Activated CD8-positive, alpha-beta T cell treated with anti-CD3 and anti-CD28 coated beads for 36 hours (primary cell): ENCODE results near the gene TRIM47. TPM values are rescaled to one million over a fixed set of nuclear protein-coding genes. Genes with fewer than 3 reads are reported as not detected.
A peak's percentile ranks its signal among the peaks of the same experiment; 100 is the strongest.

Experiments
- ATAC-seq: fragments of 200-7000 bp; cut with Tn5 transposase; one replicate; pipeline ENCODE4 v1.10.0; 2021; ENCODE audit warnings: mild to moderate bottlenecking, moderate library complexity
- CTCF ChIA-PET: fragments of 350-600 bp; sonication (Branson Sonifier 250); formaldehyde crosslinking; loops from one replicate; lab custom pipeline; 2021; ENCODE audit warnings: antibody characterized with exemption; lab: Charles Lee
- POLR2A ChIA-PET: fragments of 350-600 bp; sonication (Branson Sonifier 250); formaldehyde crosslinking; loops from one replicate; lab custom pipeline; 2021; ENCODE audit warnings: antibody characterized with exemption; lab: Charles Lee
- DNase-seq: peaks from one replicate; pipeline ENCODE4 v3.0.0-alpha.2; 2020
- H3K27ac Mint-ChIP-seq: one replicate; pipeline ENCODE4 v1.8.0; 2021; ENCODE audit warnings: mild to moderate bottlenecking, mixed read lengths
- H3K27me3 Mint-ChIP-seq: one replicate; pipeline ENCODE4 v1.8.0; 2021; ENCODE audit warnings: mixed read lengths
- H3K36me3 Mint-ChIP-seq: one replicate; pipeline ENCODE4 v1.8.0; 2021; ENCODE audit warnings: low read depth, mixed read lengths
- H3K4me1 Mint-ChIP-seq: one replicate; pipeline ENCODE4 v1.8.0; 2021; ENCODE audit warnings: low read depth, mixed read lengths
- H3K4me3 Mint-ChIP-seq: one replicate; pipeline ENCODE4 v1.8.0; 2021; ENCODE audit warnings: mild to moderate bottlenecking, moderate library complexity, mixed read lengths
- H3K9me3 Mint-ChIP-seq: one replicate; pipeline ENCODE4 v1.8.0; 2021; ENCODE audit warnings: mixed read lengths
- intact Hi-C: fragments of 100-400 bp; cut with micrococcal nuclease; formaldehyde crosslinking; loops from one replicate; pipeline ENCODE4 v1.10.0; 2022
- total RNA-seq, 2 experiments: library from RNA; stranded (reverse); gene quantifications; one replicate each; pipeline ENCODE4 v1.2.3, GENCODE V29; 2021
- TF ChIP-seq, protein P1 (sequence below): fragments of 200-600 bp; IDR thresholded peaks from one replicate; pipeline ENCODE4 v1.8.0; 2022; ENCODE audit warnings: antibody characterized with exemption, mild to moderate bottlenecking

Gene TRIM47
- total RNA-seq, 2 experiments from 2014 or later, result 16.6 to 16.8 TPM

DNA sequence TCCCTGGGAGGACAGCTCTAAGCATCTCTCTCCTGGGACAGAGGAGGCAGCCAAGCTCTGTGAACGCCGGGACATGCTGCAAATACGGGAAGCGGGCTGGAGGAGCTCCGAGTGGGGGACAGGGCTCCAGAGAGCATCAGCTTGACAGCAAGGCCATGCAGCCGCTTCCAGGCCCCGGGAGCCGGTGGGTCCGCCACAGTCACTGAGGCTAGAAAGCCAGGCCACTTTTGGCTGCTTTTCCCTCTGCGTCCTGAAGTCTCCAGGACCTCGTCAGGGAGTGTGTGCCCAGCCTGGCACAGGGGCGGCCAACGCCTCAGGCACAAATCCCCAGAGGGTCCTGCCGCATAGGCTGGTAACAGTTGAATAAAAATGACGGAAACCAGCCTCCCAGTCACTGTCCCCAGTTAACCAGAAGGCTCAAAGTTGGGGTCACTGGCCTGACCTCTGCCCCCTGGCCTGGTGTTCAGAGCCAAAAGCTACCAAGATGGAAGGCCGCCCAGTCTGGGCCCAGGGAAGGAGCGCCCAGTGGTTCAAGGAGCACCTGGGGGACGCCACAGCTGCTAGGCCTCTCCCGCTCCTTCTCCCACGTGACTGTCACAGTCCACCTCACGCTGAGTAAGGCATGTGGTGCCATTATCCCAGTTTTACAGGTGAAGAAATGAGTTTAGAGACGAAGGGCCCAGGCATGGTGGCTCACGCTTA lies 21.5 kb upstream of the TRIM47 start:
- H3K4me1 Mint-ChIP-seq, result peaks cover 21% of the 10 kb centered on the region
- POLR2A ChIA-PET, result interaction anchor here (0.7 to 9.5 kb wide), 3 partner anchors 9 to 84 kb away, joined by 3 to 100 read pairs (median 3); partner anchors contain the start of gene TRIM47
- ATAC-seq (no peak), DNase-seq (no peak)
- no peaks in the 10 kb centered on the region for H3K9me3 Mint-ChIP-seq
- no peak overlapping the region for H3K27ac Mint-ChIP-seq
- no peak overlapping the region for H3K4me3 Mint-ChIP-seq
- CTCF ChIA-PET, result interaction anchor here (0.9 to 1.4 kb wide), 5 partner anchors 23 to 71 kb away, joined by 3 to 6 read pairs (median 3); no protein-coding TSS in a partner anchor
- peaks cover 33% of the 10 kb centered on the region for H3K36me3 Mint-ChIP-seq
- intact Hi-C loops, result no loop called here
- TF ChIP-seq, protein P1, sequence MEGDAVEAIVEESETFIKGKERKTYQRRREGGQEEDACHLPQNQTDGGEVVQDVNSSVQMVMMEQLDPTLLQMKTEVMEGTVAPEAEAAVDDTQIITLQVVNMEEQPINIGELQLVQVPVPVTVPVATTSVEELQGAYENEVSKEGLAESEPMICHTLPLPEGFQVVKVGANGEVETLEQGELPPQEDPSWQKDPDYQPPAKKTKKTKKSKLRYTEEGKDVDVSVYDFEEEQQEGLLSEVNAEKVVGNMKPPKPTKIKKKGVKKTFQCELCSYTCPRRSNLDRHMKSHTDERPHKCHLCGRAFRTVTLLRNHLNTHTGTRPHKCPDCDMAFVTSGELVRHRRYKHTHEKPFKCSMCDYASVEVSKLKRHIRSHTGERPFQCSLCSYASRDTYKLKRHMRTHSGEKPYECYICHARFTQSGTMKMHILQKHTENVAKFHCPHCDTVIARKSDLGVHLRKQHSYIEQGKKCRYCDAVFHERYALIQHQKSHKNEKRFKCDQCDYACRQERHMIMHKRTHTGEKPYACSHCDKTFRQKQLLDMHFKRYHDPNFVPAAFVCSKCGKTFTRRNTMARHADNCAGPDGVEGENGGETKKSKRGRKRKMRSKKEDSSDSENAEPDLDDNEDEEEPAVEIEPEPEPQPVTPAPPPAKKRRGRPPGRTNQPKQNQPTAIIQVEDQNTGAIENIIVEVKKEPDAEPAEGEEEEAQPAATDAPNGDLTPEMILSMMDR, result no peak
- H3K27me3 Mint-ChIP-seq, result no peaks in the 10 kb centered on the region

DNA sequence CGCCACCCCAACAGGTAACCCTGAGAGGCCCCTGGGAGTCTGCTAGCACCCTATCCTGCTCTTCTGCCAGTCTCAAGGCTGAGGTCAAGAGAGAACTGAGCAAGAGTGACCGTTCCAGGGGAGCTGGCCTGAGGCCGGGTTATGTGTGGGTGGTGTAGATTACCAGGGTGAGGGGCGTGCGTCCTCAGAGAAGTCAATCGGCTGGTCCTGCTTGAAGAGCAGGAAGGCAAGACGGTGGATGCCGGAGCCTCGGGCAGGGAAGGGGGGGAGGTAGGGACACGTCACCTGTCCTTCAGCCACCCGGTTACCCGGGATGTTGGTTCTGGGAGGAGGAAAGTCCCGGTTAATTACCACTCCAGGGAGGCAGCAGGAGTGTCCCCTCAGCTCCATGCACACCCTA lies 21.0 kb upstream of the TRIM47 start:
- no peaks in the 10 kb centered on the region for H3K9me3 Mint-ChIP-seq
- no peak overlapping the region for H3K27ac Mint-ChIP-seq
- H3K4me3 Mint-ChIP-seq, result no peak overlapping the region
- intact Hi-C loops, result no loop called here
- no peaks in the 10 kb centered on the region for H3K27me3 Mint-ChIP-seq
- POLR2A ChIA-PET, result interaction anchor here (0.7 to 9.5 kb wide), 5 partner anchors 9 to 84 kb away, joined by 3 to 100 read pairs (median 3); partner anchors contain the start of genes ACOX1 and TRIM47
- TF ChIP-seq, protein P1, result no peak
- DNase-seq (no peak), ATAC-seq (no peak)
- peaks cover 32% of the 10 kb centered on the region for H3K36me3 Mint-ChIP-seq
- peaks cover 21% of the 10 kb centered on the region for H3K4me1 Mint-ChIP-seq
- CTCF ChIA-PET, result interaction anchor here (1.1 kb wide), 1 partner anchor 41 kb away, joined by 3 read pairs; no protein-coding TSS in a partner anchor

DNA sequence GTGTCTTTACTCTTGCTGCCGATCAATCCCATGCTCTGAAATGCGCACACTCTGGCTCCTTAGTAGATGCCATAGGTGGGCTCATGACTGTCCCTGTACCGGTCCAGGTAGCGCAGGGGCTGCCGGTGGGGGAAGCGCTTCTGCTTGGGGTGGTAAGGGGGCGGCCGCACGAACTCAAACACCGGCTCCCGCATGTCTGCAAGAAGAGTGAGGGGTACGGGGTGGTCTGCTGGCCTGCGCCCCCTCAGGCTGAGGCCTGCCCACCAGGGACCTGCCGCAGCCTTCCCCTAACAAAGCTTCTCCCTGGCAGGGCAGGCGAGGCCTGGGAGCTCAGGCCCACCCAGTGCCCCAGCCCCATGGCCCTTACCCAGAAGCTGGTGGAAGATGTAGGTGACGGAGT lies 20.4 kb upstream of the TRIM47 start:
- H3K27ac Mint-ChIP-seq, result no peak overlapping the region
- no peaks in the 10 kb centered on the region for H3K9me3 Mint-ChIP-seq
- H3K4me1 Mint-ChIP-seq, result peaks cover 26% of the 10 kb centered on the region
- intact Hi-C loops, result no loop called here
- ChIA-PET CTCF (interaction anchor here (1.0 to 9.8 kb wide), 2 partner anchors 22 to 56 kb away, joined by 3 to 78 read pairs; partner anchors contain the start of gene TRIM47), POLR2A (interaction anchor here (0.5 to 9.5 kb wide), 6 partner anchors 9 to 154 kb away, joined by 3 to 100 read pairs (median 4); partner anchors contain the start of genes ACOX1 and TRIM47)
- no peak overlapping the region for H3K4me3 Mint-ChIP-seq
- no peak for DNase-seq
- peaks cover 32% of the 10 kb centered on the region for H3K36me3 Mint-ChIP-seq
- ATAC-seq, result no peak
- TF ChIP-seq, protein P1, result no peak
- H3K27me3 Mint-ChIP-seq, result no peaks in the 10 kb centered on the region

DNA sequence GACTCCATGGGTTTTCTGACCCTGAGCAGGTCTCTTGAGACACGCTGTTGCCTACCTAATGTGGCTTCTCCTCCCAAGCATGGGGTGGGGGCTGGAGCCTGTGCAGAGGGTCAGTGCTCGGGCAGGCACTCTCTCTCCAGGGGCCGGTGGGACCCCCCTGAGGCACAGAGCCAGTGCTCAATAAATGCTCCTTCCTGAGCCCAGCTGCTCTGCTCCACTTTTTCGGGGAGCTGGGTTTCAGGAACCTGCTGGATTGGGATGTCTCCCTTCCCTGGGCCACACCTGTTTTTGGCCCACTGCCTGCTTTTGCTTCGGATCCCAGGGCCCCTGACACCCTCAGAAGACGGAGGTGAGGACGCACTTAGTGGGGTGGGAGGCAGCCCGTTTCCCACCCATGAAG lies 19.7 kb upstream of the TRIM47 start:
- TF ChIP-seq, protein P1, result no peak
- no peak overlapping the region for H3K27ac Mint-ChIP-seq
- ChIA-PET CTCF (interaction anchor here (1.0 to 9.8 kb wide), 3 partner anchors 21 to 108 kb away, joined by 3 to 78 read pairs (median 3); partner anchors contain the start of gene TRIM47), POLR2A (interaction anchor here (0.8 to 9.5 kb wide), 6 partner anchors 8 to 155 kb away, joined by 3 to 100 read pairs (median 3); partner anchors contain the start of gene TRIM47)
- peak overlapping the region; percentile 87 for H3K4me3 Mint-ChIP-seq
- intact Hi-C loops, result no loop called here
- peaks cover 32% of the 10 kb centered on the region for H3K36me3 Mint-ChIP-seq
- no peaks in the 10 kb centered on the region for H3K27me3 Mint-ChIP-seq
- DNase-seq (no peak), ATAC-seq (no peak)
- peaks cover 24% of the 10 kb centered on the region for H3K4me1 Mint-ChIP-seq
- no peaks in the 10 kb centered on the region for H3K9me3 Mint-ChIP-seq
